Measurements from ENCODE around the gene RAB27A. TPM values are rescaled to one million over a fixed set of nuclear protein-coding genes. Genes with fewer than 3 reads are reported as not detected.
"Not testable (repeated sequence)": the region's sequence is repeated elsewhere in the genome, so short reads cannot be mapped to it uniquely, and the experiment has no call there.

RAB27A gene
- total RNA-seq, 4 donors from 2014 or later: 16.9 to 29.7 (median 21.4) TPM

GRCh38 chr15:55255714-55256113 lies 33.9 kb downstream of the RAB27A start:
- WGBS, 2 donors (ENCODE audit: low coverage in 1 of 2): 58 to 75% methylated on average over 5 of the region's 5 CpGs
- Histone ChIP-seq H3K4me3 (no peak overlapping the region), H3K36me3 (no peaks in the 10 kb centered on the region), H3K27ac (no peak overlapping the region), H3K9me3 (no peaks in the 10 kb centered on the region), H3K27me3 (no peaks in the 10 kb centered on the region), H3K4me1 (peaks cover 0 to 18% (median 0%) of the 10 kb centered on the region in 3 donors)
- TF ChIP-seq EP300 (IDR thresholded peaks at IDR 0.05): no peak
- TF ChIP-seq POLR2A (IDR thresholded peaks at IDR 0.05): no peak
- ATAC-seq: no peak

- 67 to 79% methylated on average over 2 to 4 of the region's 4 CpGs for WGBS, 2 donors (ENCODE audit: low coverage in 1 of 2)
- Histone ChIP-seq H3K27ac (no peak overlapping the region), H3K4me3 (no peak overlapping the region), H3K27me3 (no peaks in the 10 kb centered on the region), H3K4me1 (peaks cover 0 to 18% (median 0%) of the 10 kb centered on the region in 3 donors), H3K9me3 (no peaks in the 10 kb centered on the region), H3K36me3 (no peaks in the 10 kb centered on the region)
- TF ChIP-seq CTCF (IDR thresholded peaks at IDR 0.05) (no peak), EP300 (IDR thresholded peaks at IDR 0.05) (no peak), POLR2AphosphoS5 (IDR thresholded peaks at IDR 0.05) (no peak), POLR2A (IDR thresholded peaks at IDR 0.05) (no peak)
- no peak for ATAC-seq
These were observed 34.5 kb downstream of the RAB27A start for GRCh38 chr15:55254916-55255679.

- no peak overlapping the region for H3K27ac ChIP-seq
- no peaks in the 10 kb centered on the region for H3K36me3 ChIP-seq
- TF ChIP-seq POLR2AphosphoS5 (IDR thresholded peaks at IDR 0.05): no peak
- TF ChIP-seq POLR2A (IDR thresholded peaks at IDR 0.05): no peak
- TF ChIP-seq EP300 (IDR thresholded peaks at IDR 0.05): no peak
- no peak for TF ChIP-seq CTCF (IDR thresholded peaks at IDR 0.05)
- no peaks in the 10 kb centered on the region for H3K9me3 ChIP-seq
- ATAC-seq: no peak
- no peaks in the 10 kb centered on the region for H3K27me3 ChIP-seq
- 37 to 68% methylated on average over 3 of the region's 3 CpGs for WGBS, 2 donors (ENCODE audit: low coverage in 1 of 2)
- H3K4me1 ChIP-seq: peaks cover 0 to 23% (median 0%) of the 10 kb centered on the region in 3 donors
- no peak overlapping the region for H3K4me3 ChIP-seq
These were observed 36.0 kb downstream of the RAB27A start for GRCh38 chr15:55253580-55253979.

GRCh38 chr15:55252201-55252600 lies 37.4 kb downstream of the RAB27A start:
- peaks cover 0 to 35% (median 0%) of the 10 kb centered on the region in 3 donors for H3K4me1 ChIP-seq
- 88 to 96% methylated on average over 4 to 8 of the region's 8 CpGs for WGBS, 2 donors (ENCODE audit: low coverage in 1 of 2)
- not testable (repeated sequence) for H3K36me3 ChIP-seq, H3K27me3 ChIP-seq, ATAC-seq, H3K4me3 ChIP-seq, H3K9me3 ChIP-seq, H3K27ac ChIP-seq

GRCh38 chr15:55250941-55251340 lies 38.7 kb downstream of the RAB27A start:
- Histone ChIP-seq H3K4me3 (no peak overlapping the region), H3K4me1 (peaks cover 0 to 36% (median 0%) of the 10 kb centered on the region in 3 donors), H3K9me3 (no peaks in the 10 kb centered on the region), H3K27me3 (no peaks in the 10 kb centered on the region), H3K36me3 (no peaks in the 10 kb centered on the region), H3K27ac (peak overlapping the region in 2 of 4 donors; percentile 12 to 26)
- ATAC-seq: no peak
- 20 to 69% methylated on average over 1 to 4 of the region's 4 CpGs for WGBS, 2 donors (ENCODE audit: low coverage in 1 of 2)
- TF ChIP-seq EP300 (IDR thresholded peaks at IDR 0.05) (no peak), POLR2AphosphoS5 (IDR thresholded peaks at IDR 0.05) (no peak)

- H3K36me3 ChIP-seq: no peaks in the 10 kb centered on the region
- H3K4me1 ChIP-seq: peaks cover 0 to 33% (median 0%) of the 10 kb centered on the region in 3 donors
- H3K27ac ChIP-seq: peak overlapping the region in 1 of 4 donors; percentile 26
- WGBS, 2 donors (ENCODE audit: low coverage in 1 of 2): 71 to 76% methylated on average over 2 of the region's 2 CpGs
- no peaks in the 10 kb centered on the region for H3K27me3 ChIP-seq
- no peak overlapping the region for H3K4me3 ChIP-seq
- TF ChIP-seq EP300 (IDR thresholded peaks at IDR 0.05): no peak
- peak; percentile 78 for TF ChIP-seq POLR2AphosphoS5 (IDR thresholded peaks at IDR 0.05)
- H3K9me3 ChIP-seq: no peaks in the 10 kb centered on the region
- peak; percentile 91 for ATAC-seq
These were observed 39.2 kb downstream of the RAB27A start for GRCh38 chr15:55250392-55250791.

- ATAC-seq, H3K27me3 ChIP-seq, H3K9me3 ChIP-seq, H3K4me3 ChIP-seq, H3K36me3 ChIP-seq, H3K27ac ChIP-seq: not testable (repeated sequence)
- 97 to 100% methylated on average over 2 to 9 of the region's 9 CpGs for WGBS, 2 donors (ENCODE audit: low coverage in 1 of 2)
- H3K4me1 ChIP-seq: peaks cover 0 to 30% (median 0%) of the 10 kb centered on the region in 3 donors
These were observed 39.7 kb downstream of the RAB27A start for GRCh38 chr15:55249885-55250284.

Data from gastroesophageal sphincter (tissue), 4 donors.